Panc1 (cell line): ENCODE measurements around the gene CEP128. TPM values are rescaled to one million over a fixed set of nuclear protein-coding genes. Genes with fewer than 3 reads are reported as not detected.

Experiments used
- ATAC-seq: fragments of 200-7000 bp; cut with Tn5 transposase; 2 replicates; pipeline ENCODE4 v1.9.1; 2020; ENCODE audit warnings: mild to moderate bottlenecking, moderate library complexity
- BruUV-seq: library from RNA; stranded (reverse); fragments of 400-500 nt; replicated peaks from 2 replicates; lab custom pipeline; 2021; lab: Mats Ljungman, UMichigan
- CTCF ChIA-PET: fragments of 300-600 bp; sonication (Branson Sonifier 250); formaldehyde crosslinking; loops from one replicate; lab custom pipeline; 2022; ENCODE audit warnings: antibody characterized with exemption; lab: Charles Lee
- POLR2A ChIA-PET: fragments of 300-600 bp; sonication (Branson Sonifier 250); formaldehyde crosslinking; loops from one replicate; lab custom pipeline; 2022; ENCODE audit warnings: antibody characterized with exemption; lab: Charles Lee
- DNase-seq: peaks from one replicate; pipeline ENCODE4 v3.0.0-alpha.2; 2010; ENCODE audit warnings: low read depth, low spot score
- H3K27ac ChIP-seq: 2 replicates; pipeline ENCODE4 v1.5.1; 2011; ENCODE audit warnings: mild to moderate bottlenecking, low read length, inconsistent platforms
- H3K27me3 ChIP-seq: fragments of 200-500 bp; sonication (Bioruptor generic); 2 replicates; pipeline ENCODE4 v1.6.0; 2014; ENCODE audit warnings: low read length, inconsistent platforms; ENCODE audit not compliant: control insufficient read depth, insufficient read depth
- H3K36me3 ChIP-seq: fragments of 200-500 bp; sonication (Bioruptor generic); 2 replicates; pipeline ENCODE4 v1.5.1; 2014; ENCODE audit warnings: inconsistent platforms, mild to moderate bottlenecking, low read length, moderate library complexity; ENCODE audit not compliant: control insufficient read depth, insufficient read depth
- H3K4me1 ChIP-seq: 2 replicates; pipeline ENCODE4 v1.5.1; 2011; ENCODE audit warnings: inconsistent platforms, mild to moderate bottlenecking, low read length, moderate library complexity; ENCODE audit not compliant: control insufficient read depth, insufficient read depth
- H3K4me3 ChIP-seq, 2 experiments: 2 replicates each; pipeline ENCODE4 v1.5.1; 2011 to 2012; ENCODE audit warnings: low read depth in 2 of 2, low read length in 2 of 2, mild to moderate bottlenecking in 2 of 2, inconsistent platforms in 1 of 2, moderate library complexity in 1 of 2
- H3K9me3 ChIP-seq: fragments of 200-500 bp; sonication (Bioruptor generic); 2 replicates; pipeline ENCODE4 v1.5.1; 2014; ENCODE audit warnings: low read depth, mild to moderate bottlenecking, inconsistent platforms, low read length, moderate library complexity; ENCODE audit not compliant: control insufficient read depth, insufficient read depth
- CTCF ChIP-seq: fragments of 450-650 bp; IDR thresholded peaks from 2 replicates; pipeline ENCODE4 v1.5.1; 2017; ENCODE audit warnings: mild to moderate bottlenecking
- POLR2AphosphoS5 ChIP-seq: IDR thresholded peaks from 2 replicates; pipeline ENCODE4 v1.6.1; 2012; ENCODE audit warnings: mild to moderate bottlenecking, low read depth, low read length, moderate library complexity
- SIN3A ChIP-seq: IDR thresholded peaks from 2 replicates; pipeline ENCODE4 v1.6.1; 2012; ENCODE audit warnings: low read depth, mild to moderate bottlenecking, low read length, moderate library complexity, borderline replicate concordance; ENCODE audit not compliant: insufficient read depth
- TCF7L2 ChIP-seq: IDR thresholded peaks from 2 replicates; pipeline ENCODE4 v1.6.1; 2011; ENCODE audit warnings: mild to moderate bottlenecking, low read depth, low read length, inconsistent platforms
- in situ Hi-C: cut with HindIII; loops from 2 replicates; pipeline ENCODE4 v1.10.0; 2016; ENCODE audit warnings: low sequenced_read_pairs, low pct_unique_long_range_greater_than_20kb
- intact Hi-C: fragments of 100-400 bp; cut with micrococcal nuclease; formaldehyde crosslinking; loops from one replicate; pipeline ENCODE4 v1.10.0; 2022; ENCODE audit not compliant: unreplicated experiment
- total RNA-seq: library from RNA; stranded (reverse); gene quantifications from one replicate; pipeline ENCODE4 v1.2.1, GENCODE V29; 2021; ENCODE audit not compliant: unreplicated experiment
- TF ChIP-seq, protein P1 (sequence below), 2 experiments: IDR thresholded peaks; 2 replicates each; pipeline ENCODE4 v1.6.1; 2011 to 2012; ENCODE audit warnings: low read depth in 2 of 2, control low read depth in 1 of 2, low read length in 1 of 2, mild to moderate bottlenecking in 1 of 2, moderate library complexity in 1 of 2; ENCODE audit not compliant: insufficient read depth in 1 of 2

The CEP128 gene
- total RNA-seq, 1 experiment from 2014 or later, result 9.3 TPM

DNA sequence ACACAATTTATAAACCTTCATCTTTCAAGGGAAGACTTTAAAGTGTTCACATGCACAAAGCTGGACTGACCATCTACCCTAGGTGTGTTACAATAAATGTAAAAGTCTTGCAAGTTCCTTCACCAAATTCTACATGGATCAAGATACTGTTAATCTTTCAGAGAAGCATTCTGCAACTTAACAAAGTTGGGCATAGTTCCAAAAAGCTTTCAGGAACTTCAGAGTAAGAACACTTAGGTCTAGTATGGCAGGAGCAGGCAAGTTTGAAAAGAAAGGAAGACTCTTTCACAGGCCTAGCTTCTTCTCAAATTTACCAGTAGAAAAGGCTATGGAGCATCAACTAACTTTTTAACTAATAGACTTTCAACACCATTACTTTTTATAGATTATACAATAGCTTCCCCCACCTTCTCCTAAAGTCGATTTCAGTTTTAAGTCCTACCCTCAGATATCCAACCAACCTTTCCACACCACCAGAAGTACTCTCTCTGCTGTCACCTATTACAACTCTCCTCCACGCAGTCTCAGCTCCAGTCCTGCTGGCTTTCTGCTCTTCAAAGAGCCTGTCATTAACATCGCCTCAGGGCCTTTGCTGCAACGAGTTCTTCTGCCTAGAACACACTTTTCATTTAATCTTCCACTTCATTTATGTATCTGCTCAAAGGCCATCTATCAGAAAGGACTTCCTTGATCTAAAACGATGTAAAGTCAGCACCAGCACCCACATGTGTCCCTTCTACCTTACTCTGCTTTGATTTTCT lies 333.9 kb downstream of the CEP128 start:
- Histone ChIP-seq H3K4me3 (no peak overlapping the region), H3K27me3 (no peaks in the 10 kb centered on the region), H3K36me3 (no peaks in the 10 kb centered on the region), H3K9me3 (no peaks in the 10 kb centered on the region), H3K4me1 (no peaks in the 10 kb centered on the region), H3K27ac (no peak overlapping the region)
- TF ChIP-seq POLR2AphosphoS5, result no peak
- intact Hi-C loops (no loop called here), in situ Hi-C loops (no loop called here)
- BruUV-seq, result no TSS peak
- ATAC-seq (no peak), DNase-seq (no peak)
- ChIA-PET POLR2A (no interaction called here), CTCF (no interaction called here)

GRCh38 chr14:80606347-80606772 lies 335.2 kb downstream of the CEP128 start:
- DNase-seq (no peak), ATAC-seq (no peak)
- no peaks in the 10 kb centered on the region for H3K9me3 ChIP-seq
- CTCF ChIA-PET, result no interaction called here
- no peak overlapping the region for H3K4me3 ChIP-seq
- no peak overlapping the region for H3K27ac ChIP-seq
- H3K4me1 ChIP-seq, result no peaks in the 10 kb centered on the region
- no TSS peak for BruUV-seq
- POLR2A ChIA-PET, result no interaction called here
- H3K27me3 ChIP-seq, result no peaks in the 10 kb centered on the region
- in situ Hi-C loops, result no loop called here
- no peak for TF ChIP-seq SIN3A
- TF ChIP-seq, protein P1, sequence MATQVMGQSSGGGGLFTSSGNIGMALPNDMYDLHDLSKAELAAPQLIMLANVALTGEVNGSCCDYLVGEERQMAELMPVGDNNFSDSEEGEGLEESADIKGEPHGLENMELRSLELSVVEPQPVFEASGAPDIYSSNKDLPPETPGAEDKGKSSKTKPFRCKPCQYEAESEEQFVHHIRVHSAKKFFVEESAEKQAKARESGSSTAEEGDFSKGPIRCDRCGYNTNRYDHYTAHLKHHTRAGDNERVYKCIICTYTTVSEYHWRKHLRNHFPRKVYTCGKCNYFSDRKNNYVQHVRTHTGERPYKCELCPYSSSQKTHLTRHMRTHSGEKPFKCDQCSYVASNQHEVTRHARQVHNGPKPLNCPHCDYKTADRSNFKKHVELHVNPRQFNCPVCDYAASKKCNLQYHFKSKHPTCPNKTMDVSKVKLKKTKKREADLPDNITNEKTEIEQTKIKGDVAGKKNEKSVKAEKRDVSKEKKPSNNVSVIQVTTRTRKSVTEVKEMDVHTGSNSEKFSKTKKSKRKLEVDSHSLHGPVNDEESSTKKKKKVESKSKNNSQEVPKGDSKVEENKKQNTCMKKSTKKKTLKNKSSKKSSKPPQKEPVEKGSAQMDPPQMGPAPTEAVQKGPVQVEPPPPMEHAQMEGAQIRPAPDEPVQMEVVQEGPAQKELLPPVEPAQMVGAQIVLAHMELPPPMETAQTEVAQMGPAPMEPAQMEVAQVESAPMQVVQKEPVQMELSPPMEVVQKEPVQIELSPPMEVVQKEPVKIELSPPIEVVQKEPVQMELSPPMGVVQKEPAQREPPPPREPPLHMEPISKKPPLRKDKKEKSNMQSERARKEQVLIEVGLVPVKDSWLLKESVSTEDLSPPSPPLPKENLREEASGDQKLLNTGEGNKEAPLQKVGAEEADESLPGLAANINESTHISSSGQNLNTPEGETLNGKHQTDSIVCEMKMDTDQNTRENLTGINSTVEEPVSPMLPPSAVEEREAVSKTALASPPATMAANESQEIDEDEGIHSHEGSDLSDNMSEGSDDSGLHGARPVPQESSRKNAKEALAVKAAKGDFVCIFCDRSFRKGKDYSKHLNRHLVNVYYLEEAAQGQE (IDR thresholded peaks at IDR 0.05; ENCODE audit: insufficient read depth in 1 of 2, low read depth in 2 of 2, low read length in 1 of 2), result no peak
- TF ChIP-seq POLR2AphosphoS5, result no peak
- TF ChIP-seq CTCF, result no peak
- no peak for TF ChIP-seq TCF7L2
- intact Hi-C loops, result no loop called here
- no peaks in the 10 kb centered on the region for H3K36me3 ChIP-seq

GRCh38 chr14:80605536-80605935 lies 336.0 kb downstream of the CEP128 start:
- Histone ChIP-seq H3K4me1 (no peaks in the 10 kb centered on the region), H3K27ac (no peak overlapping the region), H3K36me3 (no peaks in the 10 kb centered on the region), H3K27me3 (no peaks in the 10 kb centered on the region), H3K9me3 (no peaks in the 10 kb centered on the region), H3K4me3 (no peak overlapping the region)
- ATAC-seq (no peak), DNase-seq (no peak)
- BruUV-seq, result no TSS peak
- POLR2A ChIA-PET, result no interaction called here
- in situ Hi-C loops, result no loop called here
- intact Hi-C loops, result no loop called here
- TF ChIP-seq TCF7L2, result no peak
- TF ChIP-seq POLR2AphosphoS5, result no peak
- no peak for TF ChIP-seq CTCF
- TF ChIP-seq, protein P1 (IDR thresholded peaks at IDR 0.05; ENCODE audit: insufficient read depth in 1 of 2, low read depth in 2 of 2, low read length in 1 of 2), result no peak
- no peak for TF ChIP-seq SIN3A
- CTCF ChIA-PET, result no interaction called here
